Neutrophil (primary cell): ENCODE measurements around the gene ITPK1.

ENCODE experiments used
- H3K27ac ChIP-seq: fragments of 200-600 bp; sonication (generic); 2 replicates; pipeline ENCODE4 v1.5.1; 2016; ENCODE audit warnings: mild to moderate bottlenecking, moderate library complexity
- H3K27me3 ChIP-seq: fragments of 200-600 bp; sonication (generic); 2 replicates; pipeline ENCODE4 v1.6.0; 2016; ENCODE audit warnings: mild to moderate bottlenecking
- H3K36me3 ChIP-seq: fragments of 200-600 bp; sonication (generic); 2 replicates; pipeline ENCODE4 v1.5.1; 2017
- H3K4me1 ChIP-seq, 2 experiments: fragments of 200-600 bp in 1 of 2; sonication (generic) in 1 of 2; 1 replicate in 1 of 2; 2 replicates in 1 of 2; pipeline versions ENCODE4 v1.5.1 to v1.6.1; 2013 to 2016; ENCODE audit warnings: low read depth in 1 of 2, low read length in 1 of 2, mild to moderate bottlenecking in 1 of 2, moderate library complexity in 1 of 2; ENCODE audit not compliant: control insufficient read depth in 1 of 2, insufficient read depth in 1 of 2
- H3K4me3 ChIP-seq, 2 experiments: fragments of 200-600 bp in 1 of 2; sonication (generic) in 1 of 2; 1 replicate in 1 of 2; 2 replicates in 1 of 2; pipeline ENCODE4 v1.5.1; 2013 to 2016; ENCODE audit warnings: low read depth in 1 of 2, low read length in 1 of 2, mild to moderate bottlenecking in 1 of 2, moderate library complexity in 1 of 2
- H3K9me3 ChIP-seq: fragments of 200-600 bp; sonication (generic); 2 replicates; pipeline ENCODE4 v1.5.1; 2016
- CTCF ChIP-seq: fragments of 200-600 bp; sonication (generic); IDR thresholded peaks from 2 replicates; pipeline ENCODE4 v1.5.1; 2016; ENCODE audit warnings: antibody characterized with exemption

The ITPK1 gene

GRCh38 chr14:92923744-92924103 is 192.0 kb downstream of the ITPK1 start:
- Histone ChIP-seq H3K4me1 (no peaks in the 10 kb centered on the region), H3K9me3 (no peaks in the 10 kb centered on the region), H3K27me3 (peaks cover 62% of the 10 kb centered on the region), H3K36me3 (no peaks in the 10 kb centered on the region), H3K27ac (no peak overlapping the region), H3K4me3 (no peak overlapping the region)
- TF ChIP-seq CTCF, result no peak

DNA sequence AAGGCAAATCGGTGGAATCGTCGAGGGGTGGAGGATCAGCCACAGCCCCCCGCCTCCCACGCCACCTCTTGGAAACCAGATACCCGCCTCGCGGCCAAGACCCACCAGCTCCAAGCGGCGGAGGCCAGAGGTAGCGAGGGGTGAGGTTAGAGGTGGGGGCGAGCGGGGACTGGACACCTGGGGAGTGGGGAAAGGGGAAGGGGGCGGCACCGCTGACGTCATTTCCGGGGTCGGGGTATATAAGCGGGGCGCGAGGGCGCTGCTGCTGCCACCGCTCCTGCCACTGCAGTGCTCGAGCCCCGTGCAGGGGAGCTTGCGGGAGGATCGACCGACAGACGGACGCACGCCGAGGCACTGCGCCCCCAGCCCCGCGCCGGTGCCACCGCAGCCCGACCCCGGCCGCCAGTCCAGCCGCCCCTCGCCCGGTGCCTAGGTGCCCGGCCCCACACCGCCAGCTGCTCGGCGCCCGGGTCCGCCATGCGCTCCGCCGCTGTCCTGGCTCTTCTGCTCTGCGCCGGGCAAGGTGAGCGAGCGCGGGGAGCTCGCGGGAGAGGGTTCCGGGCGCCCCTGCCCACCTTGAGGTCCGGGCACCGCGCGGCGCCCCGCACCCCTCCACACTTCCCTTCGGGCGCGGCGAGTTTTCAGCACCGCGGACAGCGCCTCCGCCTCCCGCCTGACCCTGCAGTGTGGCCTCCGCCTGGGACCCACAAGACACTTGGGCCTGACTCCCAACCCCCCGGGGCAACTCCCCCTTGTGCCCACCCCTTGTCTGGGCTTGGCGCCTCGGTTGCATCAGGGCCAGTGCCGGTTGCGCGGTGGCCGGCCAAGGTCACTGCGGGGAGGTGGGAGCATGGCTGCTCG is 192.6 kb downstream of the ITPK1 start, which contains the start of gene CHGA:
Gene CHGA, plus strand, starts transcription at position 268 of the 861 bp plus-strand sequence. Its CDS starts 210 bp downstream, at position 478.
- H3K4me1 ChIP-seq, result no peaks in the 10 kb centered on the region
- H3K27ac ChIP-seq, result no peak within 1 kb of the TSS
- H3K36me3 ChIP-seq, result no peaks in the 10 kb centered on the region
- TF ChIP-seq CTCF, result no peak
- H3K9me3 ChIP-seq, result no peaks in the 10 kb centered on the region
- no peak within 1 kb of the TSS for H3K4me3 ChIP-seq
- peaks cover 62% of the 10 kb centered on the region for H3K27me3 ChIP-seq

GRCh38 chr14:92922155-92922735 is 193.5 kb downstream of the ITPK1 start:
- H3K27me3 ChIP-seq, result peaks cover 62% of the 10 kb centered on the region
- H3K9me3 ChIP-seq, result no peaks in the 10 kb centered on the region
- H3K4me1 ChIP-seq, result no peaks in the 10 kb centered on the region
- H3K4me3 ChIP-seq, result no peak overlapping the region
- no peaks in the 10 kb centered on the region for H3K36me3 ChIP-seq
- TF ChIP-seq CTCF, result no peak
- no peak overlapping the region for H3K27ac ChIP-seq

GRCh38 chr14:92920001-92920400 is 195.7 kb downstream of the ITPK1 start:
- Histone ChIP-seq H3K4me3 (no peak overlapping the region), H3K27ac (no peak overlapping the region), H3K4me1 (no peaks in the 10 kb centered on the region), H3K27me3 (peaks cover 45% of the 10 kb centered on the region), H3K36me3 (no peaks in the 10 kb centered on the region), H3K9me3 (no peaks in the 10 kb centered on the region)
- TF ChIP-seq CTCF, result no peak

DNA sequence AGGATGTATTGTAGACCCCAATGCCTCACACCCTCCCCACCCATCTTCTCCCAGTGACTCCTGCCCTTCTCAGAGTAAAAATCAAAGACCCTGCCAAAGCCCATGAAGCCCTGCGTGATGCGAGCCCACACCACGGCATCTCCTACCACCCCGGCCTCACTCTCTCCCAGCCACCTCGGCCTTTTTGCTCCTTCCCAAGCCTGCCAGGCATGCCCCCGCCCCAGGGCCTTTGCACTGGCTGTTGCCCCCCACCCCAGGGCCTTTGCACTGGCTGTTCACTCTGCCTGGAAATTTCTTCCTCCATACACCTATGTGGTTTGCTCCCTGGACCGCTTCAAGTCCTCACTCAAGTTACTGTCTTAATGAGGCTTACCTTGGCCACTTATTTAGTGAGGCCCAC is 197.8 kb downstream of the ITPK1 start:
- Histone ChIP-seq H3K27ac (no peak overlapping the region), H3K4me3 (no peak overlapping the region), H3K9me3 (no peaks in the 10 kb centered on the region), H3K4me1 (no peaks in the 10 kb centered on the region), H3K27me3 (peaks cover 25% of the 10 kb centered on the region), H3K36me3 (no peaks in the 10 kb centered on the region)
- TF ChIP-seq CTCF, result no peak
